Measurements from ENCODE around the gene HMSD.

The HMSD gene

DNA sequence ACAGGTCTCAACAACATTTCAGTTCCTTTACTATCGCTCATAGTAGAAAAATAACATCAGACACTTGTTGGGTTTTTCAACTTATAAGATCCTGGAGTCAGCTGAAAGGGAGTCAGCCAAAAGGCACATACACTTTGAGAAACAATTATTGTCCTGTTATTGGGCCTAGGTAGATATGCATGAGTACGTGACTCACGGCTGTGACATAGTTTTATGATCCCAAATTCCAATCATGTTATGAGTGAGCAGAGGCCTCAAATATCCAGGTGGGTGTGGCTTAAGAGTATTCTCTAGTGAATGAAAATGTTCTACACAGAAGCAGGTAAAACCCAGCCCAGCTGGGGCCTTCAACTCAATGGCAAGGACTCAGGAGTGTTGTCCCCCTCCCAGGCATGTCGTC, 47.9 kb downstream of the HMSD start:
- DNase-seq, result no peak

DNA sequence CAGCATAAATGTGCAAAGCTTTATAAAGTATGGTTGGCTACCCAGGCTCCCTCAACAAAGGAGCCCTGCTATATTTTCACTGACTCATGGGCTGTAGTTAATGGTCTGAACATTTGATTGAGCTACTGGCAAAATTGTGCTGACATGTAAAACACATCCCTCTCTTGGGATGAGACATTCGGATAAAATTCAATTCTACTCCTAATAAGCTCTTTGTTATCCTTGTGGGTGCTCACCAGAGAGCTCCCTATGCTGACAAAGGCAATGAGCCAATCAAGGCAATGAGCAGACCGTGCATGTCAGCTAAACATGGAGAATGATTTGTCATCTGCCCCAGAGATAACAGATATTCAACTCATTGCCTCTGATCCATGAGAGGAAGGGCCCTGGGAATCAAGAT, 48.5 kb downstream of the HMSD start:
- DNase-seq, result no peak

DNA sequence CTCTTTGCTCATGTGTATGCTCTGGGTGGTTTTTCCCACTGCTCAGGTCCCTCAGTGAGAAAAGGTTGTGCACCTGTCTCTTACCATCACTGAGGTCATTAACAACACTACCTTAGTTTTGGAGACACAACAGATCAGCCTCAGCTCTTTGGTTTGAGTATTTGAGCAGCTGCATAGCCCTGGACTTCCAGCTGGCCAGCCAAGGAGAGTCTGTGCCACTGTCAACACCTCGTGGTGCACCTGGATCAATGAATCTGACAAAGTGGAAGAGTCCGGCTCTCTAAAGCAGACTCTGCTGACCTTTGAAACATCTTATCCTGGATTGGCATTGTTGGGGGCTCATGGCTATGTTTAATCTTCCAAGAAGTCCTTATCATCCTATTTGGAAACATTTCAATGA, 50.8 kb downstream of the HMSD start:
- no peak for DNase-seq

DNA sequence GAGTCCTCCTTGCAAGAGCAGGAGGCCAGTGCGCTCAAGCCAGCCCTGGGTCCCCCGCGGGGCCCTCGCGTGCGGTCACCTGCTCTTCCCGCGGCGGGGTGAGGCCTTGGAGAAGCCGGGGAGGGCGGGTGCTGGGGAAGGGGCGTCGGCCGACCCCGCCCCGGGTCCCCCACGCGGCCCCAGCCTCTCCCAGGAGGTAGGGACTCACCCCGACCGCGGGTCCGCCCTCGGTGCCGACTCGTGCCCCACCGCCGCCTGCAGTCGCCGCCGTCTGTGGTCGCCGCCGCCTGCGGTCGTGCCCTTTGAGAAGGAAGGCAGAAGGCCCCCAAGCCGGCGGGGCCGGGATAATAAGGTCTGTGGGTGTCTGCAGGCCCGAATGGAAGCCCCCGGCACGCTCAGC, 53.5 kb downstream of the HMSD start:
- no peak for DNase-seq

- no peak for DNase-seq
Measured at GRCh38 chr18:64009305-64009704, 60.2 kb downstream of the HMSD start.

Measured in NCI-H82 (cell line).